ENCODE measurements around the gene WNT8A.
"Not testable (repeated sequence)": the region's sequence is repeated elsewhere in the genome, so short reads cannot be mapped to it uniquely, and the experiment has no call there.

Gene WNT8A

GRCh38 chr5:138083702-138084101, at the start of gene WNT8A:
TSS of gene WNT8A (plus strand) at chr5:138084033. CDS start at chr5:138084128, 95 bp downstream.
- no peak for DNase-seq (ENCODE audit: low spot score)

DNA sequence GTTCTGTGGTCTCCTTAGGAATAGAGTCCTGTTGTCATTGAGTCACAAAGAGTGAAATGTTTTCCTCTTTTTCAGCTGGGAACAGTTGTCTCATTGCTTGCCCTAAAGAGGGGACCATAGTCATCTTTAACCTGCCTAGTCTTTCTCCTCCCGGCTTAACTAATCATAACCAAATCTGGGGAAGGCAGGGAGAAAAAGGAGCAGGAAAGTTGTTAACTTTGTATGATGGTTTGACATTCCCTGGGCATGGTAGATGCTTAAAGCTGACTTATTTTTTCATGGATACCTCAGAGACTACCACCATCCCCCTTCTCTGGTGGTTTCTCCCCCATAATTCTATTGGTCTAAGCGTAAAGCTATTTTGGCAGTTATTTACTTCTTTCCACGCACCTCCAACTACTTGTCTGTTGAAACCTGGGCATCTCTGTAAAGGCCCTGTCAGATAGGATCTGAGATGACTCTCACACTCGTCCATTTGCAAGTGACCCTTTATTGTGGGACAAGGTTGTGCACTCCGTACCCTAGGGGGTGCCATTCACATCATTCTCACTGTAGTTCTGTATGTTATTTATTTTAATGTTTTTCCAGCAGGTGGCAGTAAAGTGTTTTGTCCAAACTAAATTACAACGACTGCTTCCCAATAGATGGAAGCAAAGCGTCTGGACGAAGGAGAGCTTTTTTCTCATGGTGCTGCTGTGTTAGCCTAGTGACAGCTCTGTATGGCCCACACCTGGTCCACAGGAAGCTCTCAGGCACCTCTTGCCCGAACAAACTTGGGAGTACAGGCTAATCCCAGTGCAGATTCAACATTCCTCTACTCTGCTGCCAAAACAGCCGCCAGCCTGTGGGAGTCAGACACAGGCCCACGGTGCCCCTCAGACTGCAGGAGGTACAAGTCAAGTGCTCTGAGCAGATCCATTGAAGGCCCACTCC, 48.0 kb upstream of the WNT8A start:
- DNase-seq (ENCODE audit: low spot score) = peak; percentile 98

DNA sequence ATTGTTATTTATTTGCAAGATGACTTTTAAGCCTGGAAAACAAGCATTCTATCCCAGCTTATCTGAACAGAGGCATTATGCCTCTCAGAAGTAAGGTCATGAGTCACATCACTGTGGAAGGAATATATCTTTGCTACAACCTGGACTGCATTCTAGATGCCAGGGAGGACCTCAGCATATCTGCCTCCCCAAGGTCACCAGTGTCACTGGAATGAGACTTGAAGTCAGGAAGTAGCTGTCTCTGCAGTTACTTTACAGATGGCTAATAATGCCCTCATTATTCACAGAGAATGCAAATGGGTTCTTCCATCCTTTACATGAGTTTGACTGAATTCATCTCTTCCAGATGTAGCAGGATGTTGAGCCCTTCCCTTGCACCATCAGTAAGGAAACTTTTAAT, 46.6 kb upstream of the WNT8A start:
- peak; percentile 60 for DNase-seq (ENCODE audit: low spot score)

GRCh38 chr5:138037907-138038633, 45.8 kb upstream of the WNT8A start:
- DNase-seq (ENCODE audit: low spot score) = no peak

GRCh38 chr5:138038826-138039225, 45.0 kb upstream of the WNT8A start:
- peak; percentile 93 for DNase-seq (ENCODE audit: low spot score)

DNA sequence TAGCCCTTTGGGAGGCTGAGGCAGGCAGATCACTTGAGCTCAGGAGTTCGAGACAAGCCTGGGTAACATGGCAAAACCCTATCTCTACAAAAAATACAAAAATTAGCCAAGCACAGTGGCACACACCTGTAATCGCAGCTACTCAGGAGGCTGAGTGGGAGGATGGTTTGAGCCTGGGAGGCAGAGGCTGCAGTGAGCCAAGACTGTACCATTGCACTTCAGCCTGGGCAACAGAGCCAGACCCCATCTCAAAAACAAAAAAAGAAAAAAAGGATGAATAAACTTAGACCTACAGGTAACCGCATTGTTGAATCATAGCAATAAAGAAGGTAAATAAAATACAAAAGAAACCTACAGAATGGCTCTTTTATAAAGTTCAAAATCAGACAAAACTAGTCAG, 38.5 kb upstream of the WNT8A start:
- DNase-seq (ENCODE audit: low spot score) = not testable (repeated sequence)

DNA sequence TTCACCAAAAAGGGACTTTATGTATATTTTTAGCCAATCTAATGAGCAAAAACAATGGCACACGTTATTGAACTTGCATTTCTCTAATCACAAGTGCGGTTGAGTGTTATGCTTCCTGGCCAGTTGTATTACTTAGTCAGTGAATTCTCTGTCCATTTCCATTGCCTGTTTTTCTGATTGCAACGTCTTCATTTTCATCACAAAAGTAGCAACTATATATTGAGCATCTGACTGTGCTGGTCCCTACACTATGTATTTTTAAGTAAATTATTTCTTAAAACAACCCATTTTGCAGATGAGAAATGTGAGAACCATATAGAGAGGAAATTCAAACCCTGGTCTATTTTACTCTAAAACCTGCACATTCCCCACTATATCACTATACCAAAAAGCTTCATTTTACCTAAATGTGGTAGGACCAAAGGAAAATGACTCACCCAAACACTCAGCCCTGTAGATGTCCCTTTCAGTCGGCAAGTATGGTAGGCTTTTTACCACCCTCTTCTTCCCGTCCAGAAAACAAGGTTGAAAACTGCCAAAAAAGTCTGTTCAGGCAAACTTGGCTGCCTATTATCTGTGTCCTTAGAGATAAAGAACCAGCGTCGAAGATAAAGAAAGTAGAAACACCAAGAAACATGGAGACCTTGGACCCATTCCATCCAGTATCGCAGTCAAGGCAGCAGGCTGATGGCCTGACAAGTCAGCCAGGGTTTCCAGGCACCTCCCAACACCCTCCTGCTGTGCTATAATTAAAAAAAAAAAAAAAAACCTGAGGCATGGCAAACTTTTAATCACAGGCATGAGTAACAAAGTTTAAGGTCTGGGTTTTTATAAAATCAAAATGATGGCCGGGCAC, 32.2 kb upstream of the WNT8A start:
- no peak for DNase-seq (ENCODE audit: low spot score)

GRCh38 chr5:138052718-138053117, 31.1 kb upstream of the WNT8A start:
- DNase-seq (ENCODE audit: low spot score) = not testable (repeated sequence)

- no peak for DNase-seq (ENCODE audit: low spot score)
These were observed 30.3 kb upstream of the WNT8A start for GRCh38 chr5:138053554-138053953.

GRCh38 chr5:138054206-138054605, 29.6 kb upstream of the WNT8A start:
- DNase-seq (ENCODE audit: low spot score) = peak; percentile 56

GRCh38 chr5:138054847-138055558, 28.8 kb upstream of the WNT8A start:
- DNase-seq (ENCODE audit: low spot score) = peak; percentile 88

DNA sequence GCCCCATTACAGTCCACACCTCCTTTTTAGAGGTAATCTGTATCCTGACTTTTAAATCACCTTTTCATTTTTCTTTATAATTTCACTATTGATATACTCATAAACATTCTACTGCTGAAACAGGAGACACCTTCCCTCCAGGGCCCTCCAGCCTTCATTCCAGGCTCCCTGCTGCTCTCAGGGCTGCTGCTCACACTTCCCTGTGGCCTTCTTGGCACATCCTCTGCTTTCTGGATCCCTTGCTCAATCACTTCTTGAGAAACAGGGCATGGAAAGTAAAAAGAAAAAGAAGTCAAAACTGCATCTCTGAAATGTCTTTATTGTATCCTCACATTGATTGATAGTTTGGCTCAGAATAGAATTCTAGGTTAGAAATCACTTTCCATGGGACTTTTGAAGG, 19.3 kb upstream of the WNT8A start:
- no peak for DNase-seq (ENCODE audit: low spot score)

DNA sequence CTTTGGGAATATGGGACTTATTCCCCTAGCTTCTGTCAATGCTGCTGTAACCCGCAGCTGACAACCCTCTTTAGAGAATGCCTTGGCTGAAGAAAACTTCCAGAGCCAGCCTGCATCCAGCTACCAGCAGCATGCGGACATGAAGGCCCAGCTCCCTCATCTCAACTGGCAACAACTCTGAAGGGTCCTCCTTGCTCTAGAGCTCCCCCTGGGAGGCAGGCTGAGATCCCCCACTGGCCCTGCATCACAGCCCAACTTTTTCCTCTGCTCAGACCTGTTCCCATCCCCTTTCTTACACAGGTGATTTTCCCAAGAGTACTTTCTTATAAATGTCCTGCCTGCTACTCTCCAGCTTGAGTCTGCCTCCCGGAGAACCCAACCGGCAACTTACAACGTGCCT, 18.7 kb upstream of the WNT8A start:
- DNase-seq (ENCODE audit: low spot score) = no peak

- no peak for DNase-seq (ENCODE audit: low spot score)
These were observed 15.9 kb upstream of the WNT8A start for GRCh38 chr5:138067945-138068344.

DNA sequence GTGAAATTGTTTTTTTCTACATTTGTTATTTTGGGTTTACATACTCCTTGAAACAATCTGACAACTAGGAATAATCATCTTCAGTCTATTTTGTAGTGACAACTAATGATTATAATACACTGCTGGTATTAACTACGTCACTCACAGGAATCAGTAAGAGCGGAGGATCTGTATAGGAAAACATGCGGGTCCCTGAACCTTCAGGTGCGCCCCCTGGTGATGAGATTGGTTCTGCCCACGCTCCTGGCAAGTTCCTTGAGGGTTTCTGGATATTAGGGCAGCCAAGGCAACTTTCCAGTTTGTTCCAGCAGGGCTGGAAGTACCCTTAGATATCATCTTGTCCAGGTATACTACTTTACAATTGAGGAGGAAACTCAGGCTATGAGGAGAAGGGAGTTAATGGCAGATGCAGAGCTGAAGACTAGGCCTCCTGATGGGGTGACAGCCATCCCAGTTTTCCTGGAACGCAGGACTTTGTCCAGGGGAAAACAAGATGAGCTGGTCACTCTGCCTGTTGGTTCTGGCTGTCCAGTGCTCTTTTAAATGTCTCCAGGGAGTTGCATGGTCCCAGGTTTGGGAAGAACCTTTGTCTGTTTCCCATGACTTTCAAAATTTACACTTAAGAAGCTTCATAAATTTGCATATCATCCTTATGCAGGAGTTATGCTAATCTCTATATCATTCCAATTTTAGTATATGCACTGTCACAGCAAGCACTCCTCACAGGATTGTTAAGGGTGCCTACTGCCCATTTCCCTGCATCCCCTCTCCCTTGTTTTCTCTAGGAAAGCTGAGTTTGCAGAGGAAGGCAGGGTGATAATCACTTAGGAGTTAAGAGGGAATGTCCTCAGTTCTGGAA, 14.9 kb upstream of the WNT8A start:
- DNase-seq (ENCODE audit: low spot score) = peak; percentile 80

GRCh38 chr5:138070026-138070425, 13.8 kb upstream of the WNT8A start:
- DNase-seq (ENCODE audit: low spot score) = not testable (repeated sequence)

DNA sequence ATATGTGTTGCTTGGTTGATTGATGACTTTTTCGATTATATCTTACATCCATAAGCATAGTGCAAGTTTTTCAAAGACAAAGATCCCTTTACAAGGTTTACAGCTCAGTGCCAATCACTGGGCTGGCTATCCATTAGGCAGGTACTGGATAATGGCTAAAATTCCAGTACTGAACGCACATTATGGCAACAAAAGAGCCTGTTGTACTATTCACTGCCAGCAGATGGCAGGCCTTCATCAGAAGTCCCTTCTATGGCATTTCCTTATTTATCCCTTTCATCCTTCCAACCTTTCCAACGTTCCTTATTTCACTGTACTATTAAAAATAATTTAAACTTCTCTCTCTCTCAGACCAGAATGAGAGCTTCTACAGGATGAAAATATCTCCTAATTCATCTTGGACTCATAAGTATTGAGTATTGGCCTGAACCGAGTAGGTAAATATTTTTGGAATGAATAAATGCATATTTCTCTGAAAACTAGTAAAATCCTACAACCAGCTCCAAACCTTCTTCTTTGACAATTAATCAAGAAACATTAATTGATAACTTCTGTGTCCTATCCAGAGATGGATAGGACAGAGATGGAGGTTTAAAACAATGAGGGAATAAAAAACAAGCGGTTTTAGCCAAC, 6.7 kb upstream of the WNT8A start:
- peak; percentile 76 for DNase-seq (ENCODE audit: low spot score)

- no peak for DNase-seq (ENCODE audit: low spot score)
These were observed 5.7 kb upstream of the WNT8A start for GRCh38 chr5:138078006-138078643.

DNA sequence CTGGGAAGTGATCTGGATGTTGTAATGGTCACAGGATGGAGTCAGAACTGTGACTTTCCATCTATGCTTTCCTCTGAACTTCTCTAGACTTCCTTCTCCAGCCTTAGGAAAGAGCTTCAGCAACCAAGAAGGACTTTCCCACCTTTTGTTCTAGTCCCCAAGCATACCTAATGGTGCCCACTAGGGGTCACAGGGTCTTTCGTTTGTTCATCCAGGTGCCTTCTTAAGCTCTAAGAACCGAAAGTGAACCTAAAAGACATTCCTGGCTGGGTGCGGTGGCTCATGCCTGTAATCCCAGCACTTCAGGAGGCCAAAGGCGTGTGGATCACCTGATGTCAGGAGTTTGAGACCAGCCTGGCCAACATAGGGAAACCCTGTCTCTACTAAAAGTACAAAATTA, 1.8 kb upstream of the WNT8A start:
- DNase-seq (ENCODE audit: low spot score) = no peak

GRCh38 chr5:138091685-138092084, 7.9 kb downstream of the WNT8A start:
- DNase-seq (ENCODE audit: low spot score) = no peak
